Glutamatergic neuron (in vitro differentiated cells): Measurements from ENCODE around the gene SLC35F3. TPM values are rescaled to one million over a fixed set of nuclear protein-coding genes. Genes with fewer than 3 reads are reported as not detected.
"Not testable (repeated sequence)": the region's sequence is repeated elsewhere in the genome, so short reads cannot be mapped to it uniquely, and the experiment has no call there.

Experiments
- DNase-seq: peaks from one replicate; pipeline ENCODE4 v3.0.0; 2022
- H3K27ac Mint-ChIP-seq: one replicate; pipeline ENCODE4 v1.8.0; 2020; ENCODE audit warnings: mild to moderate bottlenecking, mixed read lengths, inconsistent platforms; ENCODE audit not compliant: unreplicated experiment
- H3K27me3 Mint-ChIP-seq: one replicate; pipeline ENCODE4 v1.8.0; 2020; ENCODE audit warnings: mild to moderate bottlenecking, moderate library complexity, mixed read lengths, inconsistent platforms; ENCODE audit not compliant: unreplicated experiment
- H3K36me3 Mint-ChIP-seq: one replicate; pipeline ENCODE4 v1.8.0; 2020; ENCODE audit warnings: mild to moderate bottlenecking, mixed read lengths, inconsistent platforms; ENCODE audit not compliant: unreplicated experiment
- H3K4me1 Mint-ChIP-seq: one replicate; pipeline ENCODE4 v1.8.0; 2020; ENCODE audit warnings: mild to moderate bottlenecking, low read depth, mixed read lengths, inconsistent platforms; ENCODE audit not compliant: unreplicated experiment
- H3K4me3 Mint-ChIP-seq: one replicate; pipeline ENCODE4 v1.8.0; 2020; ENCODE audit warnings: mild to moderate bottlenecking, mixed read lengths, inconsistent platforms; ENCODE audit not compliant: unreplicated experiment
- H3K9me3 Mint-ChIP-seq: one replicate; pipeline ENCODE4 v1.8.0; 2020; ENCODE audit warnings: mild to moderate bottlenecking, moderate library complexity, mixed read lengths, inconsistent platforms; ENCODE audit not compliant: unreplicated experiment
- CTCF ChIP-seq: fragments of 200-600 bp; sonication (generic); IDR thresholded peaks from one replicate; pipeline ENCODE4 v1.5.0; 2021; ENCODE audit not compliant: partially characterized antibody, unreplicated experiment
- total RNA-seq: library from RNA; stranded (reverse); fragmentation: NEBNext Ultra II Directional; extraction: Animal tissue kit (Norgen Biotek cat#: 25700); gene quantifications from one replicate; pipeline ENCODE4 v1.2.1, GENCODE V29; 2021; ENCODE audit not compliant: unreplicated experiment

Gene SLC35F3
- total RNA-seq, 1 donor from 2014 or later: 0.98 TPM

GRCh38 chr1:234149217-234149616, 244.7 kb downstream of the SLC35F3 start:
- H3K36me3 Mint-ChIP-seq: no peaks in the 10 kb centered on the region
- no peak overlapping the region for H3K4me3 Mint-ChIP-seq
- peaks cover 3% of the 10 kb centered on the region for H3K9me3 Mint-ChIP-seq
- H3K4me1 Mint-ChIP-seq: no peaks in the 10 kb centered on the region
- DNase-seq: no peak
- no peak overlapping the region for H3K27ac Mint-ChIP-seq
- TF ChIP-seq CTCF: no peak
- peaks cover 2% of the 10 kb centered on the region for H3K27me3 Mint-ChIP-seq

GRCh38 chr1:234150892-234151291, 246.4 kb downstream of the SLC35F3 start:
- Mint-ChIP-seq H3K36me3 (no peaks in the 10 kb centered on the region), H3K9me3 (peaks cover 3% of the 10 kb centered on the region), H3K4me3 (no peak overlapping the region), H3K27me3 (peaks cover 2% of the 10 kb centered on the region), H3K27ac (no peak overlapping the region), H3K4me1 (no peaks in the 10 kb centered on the region)
- DNase-seq: no peak
- no peak for TF ChIP-seq CTCF

- H3K27ac Mint-ChIP-seq, H3K9me3 Mint-ChIP-seq, DNase-seq, H3K4me3 Mint-ChIP-seq, H3K4me1 Mint-ChIP-seq, H3K36me3 Mint-ChIP-seq, H3K27me3 Mint-ChIP-seq: not testable (repeated sequence)
Observed at GRCh38 chr1:234152344-234152743, 247.9 kb downstream of the SLC35F3 start.

- TF ChIP-seq CTCF: peak; percentile 95
- Mint-ChIP-seq H3K27me3 (peaks cover 2% of the 10 kb centered on the region), H3K4me3 (no peak overlapping the region), H3K9me3 (peaks cover 3% of the 10 kb centered on the region), H3K36me3 (no peaks in the 10 kb centered on the region), H3K27ac (no peak overlapping the region), H3K4me1 (no peaks in the 10 kb centered on the region)
- DNase-seq: no peak
Observed at GRCh38 chr1:234154320-234155251, 250.1 kb downstream of the SLC35F3 start.

GRCh38 chr1:234162661-234163060, 258.2 kb downstream of the SLC35F3 start:
- Mint-ChIP-seq H3K27me3 (no peaks in the 10 kb centered on the region), H3K27ac (no peak overlapping the region), H3K36me3 (no peaks in the 10 kb centered on the region), H3K4me1 (no peaks in the 10 kb centered on the region), H3K9me3 (no peaks in the 10 kb centered on the region), H3K4me3 (no peak overlapping the region)
- DNase-seq: no peak
- TF ChIP-seq CTCF: no peak
